Fibroblast of lung (primary cell): ENCODE measurements around the gene OGDHL.

Experiments used
- EZH2 ChIP-seq: IDR thresholded peaks from 2 replicates; pipeline ENCODE4 v1.5.1; 2012; ENCODE audit warnings: low read length, control low read depth, mild to moderate bottlenecking; ENCODE audit errors: missing control alignments
- TF ChIP-seq, protein P1 (sequence below), 2 donors: IDR thresholded peaks in 1 of 2; conservative IDR thresholded peaks in 1 of 2; 1 replicate in 1 of 2; 2 replicates in 1 of 2; pipeline ENCODE4 v1.5.1; 2011 to 2012; ENCODE audit warnings: low read length in 2 of 2, control low read depth in 1 of 2, inconsistent platforms in 1 of 2, low read depth in 1 of 2, mild to moderate bottlenecking in 1 of 2

DNA sequence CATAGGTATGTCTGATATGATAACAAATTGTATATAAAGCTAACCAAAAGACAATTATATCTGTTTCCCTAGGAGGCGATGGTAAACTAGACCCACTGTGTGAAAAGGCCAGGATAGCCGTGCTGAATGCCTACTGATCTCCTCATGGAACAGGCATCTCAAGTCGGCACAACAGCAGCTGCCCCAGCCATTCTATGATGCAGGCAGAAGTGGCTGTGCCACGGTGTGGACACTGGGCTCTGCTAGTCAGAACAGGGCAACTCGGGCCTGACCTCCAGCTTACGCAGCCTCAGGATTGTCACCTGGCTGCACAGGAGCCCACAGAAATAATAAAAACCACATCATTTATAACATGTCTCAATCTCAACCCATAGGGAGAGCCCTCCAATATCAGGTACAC, 67.7 kb downstream of the OGDHL start:
- TF ChIP-seq, protein P1, sequence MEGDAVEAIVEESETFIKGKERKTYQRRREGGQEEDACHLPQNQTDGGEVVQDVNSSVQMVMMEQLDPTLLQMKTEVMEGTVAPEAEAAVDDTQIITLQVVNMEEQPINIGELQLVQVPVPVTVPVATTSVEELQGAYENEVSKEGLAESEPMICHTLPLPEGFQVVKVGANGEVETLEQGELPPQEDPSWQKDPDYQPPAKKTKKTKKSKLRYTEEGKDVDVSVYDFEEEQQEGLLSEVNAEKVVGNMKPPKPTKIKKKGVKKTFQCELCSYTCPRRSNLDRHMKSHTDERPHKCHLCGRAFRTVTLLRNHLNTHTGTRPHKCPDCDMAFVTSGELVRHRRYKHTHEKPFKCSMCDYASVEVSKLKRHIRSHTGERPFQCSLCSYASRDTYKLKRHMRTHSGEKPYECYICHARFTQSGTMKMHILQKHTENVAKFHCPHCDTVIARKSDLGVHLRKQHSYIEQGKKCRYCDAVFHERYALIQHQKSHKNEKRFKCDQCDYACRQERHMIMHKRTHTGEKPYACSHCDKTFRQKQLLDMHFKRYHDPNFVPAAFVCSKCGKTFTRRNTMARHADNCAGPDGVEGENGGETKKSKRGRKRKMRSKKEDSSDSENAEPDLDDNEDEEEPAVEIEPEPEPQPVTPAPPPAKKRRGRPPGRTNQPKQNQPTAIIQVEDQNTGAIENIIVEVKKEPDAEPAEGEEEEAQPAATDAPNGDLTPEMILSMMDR (conservative IDR thresholded peaks at IDR 0.05 in 1 of 2, IDR thresholded peaks at IDR 0.05 in 1 of 2; ENCODE audit: low read depth in 1 of 2, low read length in 2 of 2): no peak
- no peak for TF ChIP-seq EZH2
